Mammary epithelial cell (primary cell): Measurements from ENCODE around the gene MAP3K21.

Source experiments
- CTCF ChIP-seq, 2 donors: IDR thresholded peaks in 1 of 2; conservative IDR thresholded peaks in 1 of 2; 2 replicates each; pipeline ENCODE4 v1.5.1; 2011 to 2012; ENCODE audit warnings: inconsistent platforms in 2 of 2, low read length in 2 of 2, mild to moderate bottlenecking in 2 of 2, control low read depth in 1 of 2, low read depth in 1 of 2; ENCODE audit not compliant: insufficient read depth in 1 of 2; ENCODE audit errors: extremely low read depth in 1 of 2
- EZH2 ChIP-seq: IDR thresholded peaks from 2 replicates; pipeline ENCODE4 v1.6.1; 2012; ENCODE audit warnings: low read length, inconsistent platforms, borderline replicate concordance

- TF ChIP-seq CTCF (conservative IDR thresholded peaks at IDR 0.05 in 1 of 2, IDR thresholded peaks at IDR 0.05 in 1 of 2; ENCODE audit: extremely low read depth in 1 of 2, insufficient read depth in 1 of 2, low read depth in 1 of 2, low read length in 2 of 2) (no peak), EZH2 (no peak)
These were observed 28.5 kb downstream of the MAP3K21 start for GRCh38 chr1:233355841-233356704.
